H1 (cell line): ENCODE measurements around the gene ANGPTL5. TPM values are rescaled to one million over a fixed set of nuclear protein-coding genes. Genes with fewer than 3 reads are reported as not detected.

Experiments used
- MAFK ChIP-seq: IDR thresholded peaks from 2 replicates; pipeline ENCODE4 v1.6.1; 2012; ENCODE audit warnings: low read depth, mild to moderate bottlenecking, improper control_type of control experiment, low read length
- polyA plus RNA-seq, 7 experiments: library from polyadenylated mRNA; depleted of rRNA in 3 of 7; stranded (reverse) in 5 of 7; unstranded in 2 of 7; fragments of >200 nt in 5 of 7; fragments of 200-250 nt in 2 of 7; gene quantifications; 1 replicate in 5 of 7; 2 replicates in 1 of 7; 4 replicates in 1 of 7; pipeline versions ENCODE4 v1.2.1 to v1.2.3, GENCODE V29; 2011 to 2013; ENCODE audit warnings: missing spikeins in 2 of 7, mixed read lengths in 2 of 7
- total RNA-seq: library from RNA; stranded (reverse); fragmentation: NEBNext Ultra II Directional; extraction: Animal tissue kit (Norgen Biotek cat#: 25700); gene quantifications from 2 replicates; pipeline ENCODE4 v1.2.1, GENCODE V29; 2021

The ANGPTL5 gene
- total and polyA plus RNA-seq, 2 of the 8 experiments (the other 6 are each of a cell fraction or from before 2014, with no cell fraction given), result not detected

DNA sequence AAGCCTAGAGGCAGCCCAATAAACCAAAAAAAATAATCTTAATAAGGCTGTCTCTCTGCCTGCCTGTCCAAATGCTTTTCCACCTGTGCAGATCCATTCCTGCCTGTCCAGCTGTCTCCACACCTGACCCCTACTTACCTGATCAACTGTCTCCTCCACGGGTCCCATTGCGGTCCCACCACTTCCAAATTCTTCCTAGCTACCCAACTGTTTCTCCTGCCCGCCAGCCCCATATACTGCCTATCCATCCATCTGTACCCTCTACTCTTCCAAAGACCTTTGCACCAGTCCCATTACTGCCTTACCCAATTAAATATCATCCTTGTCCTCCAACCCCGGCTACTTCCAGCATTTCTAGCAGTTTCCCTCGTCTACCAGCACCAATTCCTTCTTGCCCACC, 39.4 kb upstream of the ANGPTL5 start (continued):
- no peak for TF ChIP-seq MAFK
- TF ChIP-seq, all 59 proteins: peak for 0
